ENCODE results near the gene LILRB5.
"Not testable (repeated sequence)": the region's sequence is repeated elsewhere in the genome, so short reads cannot be mapped to it uniquely, and the experiment has no call there.

LILRB5 gene

DNA sequence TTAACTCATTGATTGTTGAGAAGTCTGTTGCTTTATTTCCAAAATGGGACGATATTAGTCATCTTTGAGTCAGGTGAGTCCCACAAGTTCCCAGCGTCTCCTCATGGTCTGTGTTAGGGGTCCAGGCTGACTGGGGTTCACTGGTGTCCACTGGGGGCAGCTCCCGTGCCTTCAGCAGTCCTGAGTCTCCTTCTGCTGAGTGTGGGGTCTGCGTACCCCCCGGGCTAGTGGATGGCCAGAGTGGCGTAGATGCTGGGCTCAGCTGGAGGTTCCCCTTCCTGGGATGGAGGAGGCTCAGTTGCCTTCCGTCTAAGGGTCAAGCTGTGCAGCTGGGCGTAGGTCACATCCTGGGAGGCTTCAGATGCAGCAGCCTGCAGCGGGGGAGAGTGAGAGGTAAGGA, 40.2 kb downstream of the LILRB5 start:
- TF ChIP-seq CTCF (IDR thresholded peaks at IDR 0.05; ENCODE audit: borderline replicate concordance, insufficient read depth, low read depth, low read length) = no peak
- no peak overlapping the region for H3K4me3 ChIP-seq (ENCODE audit: low read depth, low read length)

- not testable (repeated sequence) for H3K4me3 ChIP-seq (ENCODE audit: low read depth, low read length)
These were observed 42.3 kb downstream of the LILRB5 start for GRCh38 chr19:54214734-54215133.

- H3K4me3 ChIP-seq (ENCODE audit: low read depth, low read length) = not testable (repeated sequence)
These were observed 42.9 kb downstream of the LILRB5 start for GRCh38 chr19:54214217-54214616.

- TF ChIP-seq CTCF (IDR thresholded peaks at IDR 0.05; ENCODE audit: borderline replicate concordance, insufficient read depth, low read depth, low read length) = no peak
- no peak overlapping the region for H3K4me3 ChIP-seq (ENCODE audit: low read depth, low read length)
These were observed 45.8 kb downstream of the LILRB5 start for GRCh38 chr19:54211235-54211634.

GRCh38 chr19:54209811-54210494, 47.1 kb downstream of the LILRB5 start:
- H3K4me3 ChIP-seq (ENCODE audit: low read depth, low read length) = no peak overlapping the region
- TF ChIP-seq CTCF (IDR thresholded peaks at IDR 0.05; ENCODE audit: borderline replicate concordance, insufficient read depth, low read depth, low read length) = no peak

DNA sequence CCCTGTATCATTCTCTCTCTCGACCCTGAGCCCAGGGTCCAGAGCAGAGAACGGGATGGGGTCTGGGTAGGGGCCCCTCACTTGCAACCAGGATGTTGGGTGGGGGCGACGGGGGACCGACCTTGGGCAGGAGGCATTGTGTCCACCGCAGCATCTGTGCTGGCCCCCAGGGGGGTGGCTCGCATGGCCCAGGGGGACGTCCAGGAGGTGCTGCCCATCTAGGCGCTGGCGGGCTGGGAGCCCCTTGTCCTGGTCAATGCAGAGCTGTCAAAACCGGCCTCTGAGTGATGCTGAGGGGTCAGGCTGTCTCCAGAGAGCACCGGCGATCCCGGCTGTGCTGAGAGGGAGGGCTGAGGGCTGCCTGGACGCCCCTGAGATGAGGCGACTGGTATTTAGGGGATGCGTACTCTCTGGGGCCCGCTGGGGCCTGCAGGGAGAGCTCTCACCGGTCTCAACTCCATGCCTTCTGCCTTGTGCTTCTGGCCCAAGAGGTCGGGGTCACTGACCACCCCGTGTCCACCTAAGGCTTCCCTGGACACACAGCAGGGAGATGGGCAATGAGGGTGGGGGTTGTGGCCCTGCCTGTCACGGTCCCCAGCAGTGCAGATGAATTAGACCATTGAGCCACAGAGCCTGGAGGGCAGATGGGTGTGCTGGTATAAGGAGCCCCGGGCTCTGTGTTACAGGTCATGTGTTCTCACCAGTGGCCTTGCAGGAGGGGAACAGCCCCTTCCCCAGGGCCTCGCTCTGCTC, 47.8 kb downstream of the LILRB5 start:
- no peak for TF ChIP-seq CTCF (IDR thresholded peaks at IDR 0.05; ENCODE audit: borderline replicate concordance, insufficient read depth, low read depth, low read length)
- no peak overlapping the region for H3K4me3 ChIP-seq (ENCODE audit: low read depth, low read length)

DNA sequence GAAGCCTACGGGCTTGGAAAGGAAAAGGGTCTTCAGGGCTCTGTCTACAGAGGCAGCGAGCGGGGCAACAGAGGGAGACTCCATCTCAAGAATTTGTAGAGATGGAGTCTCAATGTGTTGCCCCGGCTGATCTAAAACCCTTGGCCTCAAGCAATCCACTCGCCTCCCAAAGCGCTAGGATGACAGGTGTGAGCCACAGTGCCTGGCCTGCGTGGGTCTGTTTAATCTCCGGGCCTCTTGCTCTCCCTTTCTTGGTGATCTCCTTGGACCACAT, 48.4 kb downstream of the LILRB5 start:
- no peak for TF ChIP-seq CTCF (IDR thresholded peaks at IDR 0.05; ENCODE audit: borderline replicate concordance, insufficient read depth, low read depth, low read length)
- no peak overlapping the region for H3K4me3 ChIP-seq (ENCODE audit: low read depth, low read length)

DNA sequence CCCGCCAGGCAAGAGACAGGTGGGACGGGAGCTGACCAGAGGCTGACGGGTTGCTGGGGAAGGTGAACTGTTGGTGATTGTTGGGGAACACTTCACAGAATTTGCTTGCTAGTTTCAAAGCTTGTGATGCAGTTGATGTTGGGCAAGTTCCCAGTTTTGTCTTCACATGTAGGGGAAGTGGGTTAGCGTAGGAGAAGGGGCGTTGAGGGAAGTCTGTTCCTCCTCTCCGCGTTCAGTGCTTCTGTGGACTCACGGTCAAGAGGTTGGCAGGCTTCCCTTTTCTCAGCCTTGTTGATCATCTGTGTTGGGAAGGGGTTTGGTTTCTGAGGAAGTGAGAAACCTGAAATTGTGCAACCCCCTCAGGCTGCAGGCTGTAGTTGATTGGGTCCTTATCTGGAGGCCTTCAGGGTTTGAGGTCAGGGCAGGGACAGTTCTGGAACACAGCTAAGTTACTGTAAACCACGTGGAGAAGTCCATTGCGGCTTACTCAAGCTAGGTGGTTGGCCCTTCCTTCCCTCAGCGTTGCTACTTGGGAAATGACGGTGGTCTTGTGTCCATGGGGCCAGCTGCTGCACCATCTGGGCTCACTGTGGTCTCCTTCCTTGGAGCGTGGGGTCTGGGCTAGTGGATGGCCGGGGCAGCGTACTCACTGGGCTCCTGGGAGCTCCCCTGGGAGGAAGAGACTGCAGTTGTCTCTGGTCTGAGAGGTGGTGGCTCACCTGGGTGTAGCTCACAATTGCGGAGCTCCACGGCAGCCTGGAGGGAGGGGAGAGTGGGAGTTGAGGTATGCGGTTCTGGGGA, 48.9 kb downstream of the LILRB5 start:
- TF ChIP-seq CTCF (IDR thresholded peaks at IDR 0.05; ENCODE audit: borderline replicate concordance, insufficient read depth, low read depth, low read length) = no peak
- no peak overlapping the region for H3K4me3 ChIP-seq (ENCODE audit: low read depth, low read length)
